Liver (tissue), 3 donors: ENCODE measurements around the gene CDC14A.

Source experiments
- JUND ChIP-seq, 2 donors: IDR thresholded peaks; 2 replicates each; pipeline ENCODE4 v1.6.1; 2016; ENCODE audit warnings: antibody characterized with exemption in 2 of 2
- RAD21 ChIP-seq, 2 donors: IDR thresholded peaks; 2 replicates each; pipeline ENCODE4 v1.6.1; 2016; ENCODE audit warnings: antibody characterized with exemption in 2 of 2, mild to moderate bottlenecking in 2 of 2
- TAF1 ChIP-seq: conservative IDR thresholded peaks from 2 replicates; pipeline ENCODE4 v1.6.1; 2016; ENCODE audit warnings: antibody characterized with exemption, mild to moderate bottlenecking
- TF ChIP-seq, protein P1 (sequence below): fragments of 150-350 bp; IDR thresholded peaks from 2 replicates; pipeline ENCODE4 v1.5.1; 2017; ENCODE audit warnings: improper control_type of control experiment, low read depth, low read length; ENCODE audit not compliant: missing input control
- TF ChIP-seq, protein P2 (sequence below): IDR thresholded peaks from 2 replicates; pipeline ENCODE4 v1.6.1; 2016; ENCODE audit warnings: antibody characterized with exemption, mild to moderate bottlenecking
- TF ChIP-seq, protein P3 (sequence below): IDR thresholded peaks from 2 replicates; pipeline ENCODE4 v1.6.1; 2016; ENCODE audit warnings: antibody characterized with exemption
- donor health status: healthy.
- donor health status: healthy.

DNA sequence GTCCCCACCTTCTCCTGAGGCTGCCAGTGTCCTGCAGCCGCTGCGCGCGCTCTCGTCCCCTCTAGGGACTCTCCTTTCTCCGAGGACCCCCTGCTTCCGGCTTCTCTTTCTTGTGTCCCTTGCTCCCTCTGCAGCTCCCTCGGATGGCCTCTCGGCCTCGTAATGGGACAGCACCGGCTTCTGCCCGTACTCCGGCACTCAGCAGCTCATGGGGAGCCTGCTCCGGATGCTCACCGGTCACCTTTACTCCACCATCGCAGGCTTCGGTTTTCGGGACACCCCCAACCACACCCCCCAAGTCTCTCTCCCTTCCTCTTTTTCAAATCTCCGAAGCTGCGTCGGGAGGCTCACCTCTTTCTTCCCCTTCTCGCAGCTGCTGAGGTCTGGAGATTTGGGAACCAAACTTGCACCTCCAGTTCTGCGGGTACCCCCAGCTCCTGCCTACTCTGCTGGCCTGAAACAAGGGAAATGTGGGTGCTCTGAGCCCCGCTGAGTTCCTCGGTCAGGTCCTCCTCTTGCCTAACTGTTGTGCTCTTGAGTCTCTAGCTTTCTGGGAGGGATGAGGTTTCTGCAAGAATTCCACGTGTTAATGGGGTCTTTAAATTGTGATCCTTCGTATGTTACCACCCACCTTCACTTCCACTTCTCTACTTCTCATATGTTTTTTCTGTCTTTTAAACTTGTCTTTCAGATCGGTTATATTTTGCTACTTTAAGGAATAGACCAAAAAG lies 930 bp downstream of the CDC14A start:
- TF ChIP-seq, protein P1, sequence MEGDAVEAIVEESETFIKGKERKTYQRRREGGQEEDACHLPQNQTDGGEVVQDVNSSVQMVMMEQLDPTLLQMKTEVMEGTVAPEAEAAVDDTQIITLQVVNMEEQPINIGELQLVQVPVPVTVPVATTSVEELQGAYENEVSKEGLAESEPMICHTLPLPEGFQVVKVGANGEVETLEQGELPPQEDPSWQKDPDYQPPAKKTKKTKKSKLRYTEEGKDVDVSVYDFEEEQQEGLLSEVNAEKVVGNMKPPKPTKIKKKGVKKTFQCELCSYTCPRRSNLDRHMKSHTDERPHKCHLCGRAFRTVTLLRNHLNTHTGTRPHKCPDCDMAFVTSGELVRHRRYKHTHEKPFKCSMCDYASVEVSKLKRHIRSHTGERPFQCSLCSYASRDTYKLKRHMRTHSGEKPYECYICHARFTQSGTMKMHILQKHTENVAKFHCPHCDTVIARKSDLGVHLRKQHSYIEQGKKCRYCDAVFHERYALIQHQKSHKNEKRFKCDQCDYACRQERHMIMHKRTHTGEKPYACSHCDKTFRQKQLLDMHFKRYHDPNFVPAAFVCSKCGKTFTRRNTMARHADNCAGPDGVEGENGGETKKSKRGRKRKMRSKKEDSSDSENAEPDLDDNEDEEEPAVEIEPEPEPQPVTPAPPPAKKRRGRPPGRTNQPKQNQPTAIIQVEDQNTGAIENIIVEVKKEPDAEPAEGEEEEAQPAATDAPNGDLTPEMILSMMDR, result no peak
- TF ChIP-seq JUND (IDR thresholded peaks at IDR 0.05) (no peak), RAD21 (IDR thresholded peaks at IDR 0.05) (no peak), TAF1 (no peak)
- TF ChIP-seq, protein P2, sequence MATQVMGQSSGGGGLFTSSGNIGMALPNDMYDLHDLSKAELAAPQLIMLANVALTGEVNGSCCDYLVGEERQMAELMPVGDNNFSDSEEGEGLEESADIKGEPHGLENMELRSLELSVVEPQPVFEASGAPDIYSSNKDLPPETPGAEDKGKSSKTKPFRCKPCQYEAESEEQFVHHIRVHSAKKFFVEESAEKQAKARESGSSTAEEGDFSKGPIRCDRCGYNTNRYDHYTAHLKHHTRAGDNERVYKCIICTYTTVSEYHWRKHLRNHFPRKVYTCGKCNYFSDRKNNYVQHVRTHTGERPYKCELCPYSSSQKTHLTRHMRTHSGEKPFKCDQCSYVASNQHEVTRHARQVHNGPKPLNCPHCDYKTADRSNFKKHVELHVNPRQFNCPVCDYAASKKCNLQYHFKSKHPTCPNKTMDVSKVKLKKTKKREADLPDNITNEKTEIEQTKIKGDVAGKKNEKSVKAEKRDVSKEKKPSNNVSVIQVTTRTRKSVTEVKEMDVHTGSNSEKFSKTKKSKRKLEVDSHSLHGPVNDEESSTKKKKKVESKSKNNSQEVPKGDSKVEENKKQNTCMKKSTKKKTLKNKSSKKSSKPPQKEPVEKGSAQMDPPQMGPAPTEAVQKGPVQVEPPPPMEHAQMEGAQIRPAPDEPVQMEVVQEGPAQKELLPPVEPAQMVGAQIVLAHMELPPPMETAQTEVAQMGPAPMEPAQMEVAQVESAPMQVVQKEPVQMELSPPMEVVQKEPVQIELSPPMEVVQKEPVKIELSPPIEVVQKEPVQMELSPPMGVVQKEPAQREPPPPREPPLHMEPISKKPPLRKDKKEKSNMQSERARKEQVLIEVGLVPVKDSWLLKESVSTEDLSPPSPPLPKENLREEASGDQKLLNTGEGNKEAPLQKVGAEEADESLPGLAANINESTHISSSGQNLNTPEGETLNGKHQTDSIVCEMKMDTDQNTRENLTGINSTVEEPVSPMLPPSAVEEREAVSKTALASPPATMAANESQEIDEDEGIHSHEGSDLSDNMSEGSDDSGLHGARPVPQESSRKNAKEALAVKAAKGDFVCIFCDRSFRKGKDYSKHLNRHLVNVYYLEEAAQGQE, result no peak
- TF ChIP-seq, protein P3, sequence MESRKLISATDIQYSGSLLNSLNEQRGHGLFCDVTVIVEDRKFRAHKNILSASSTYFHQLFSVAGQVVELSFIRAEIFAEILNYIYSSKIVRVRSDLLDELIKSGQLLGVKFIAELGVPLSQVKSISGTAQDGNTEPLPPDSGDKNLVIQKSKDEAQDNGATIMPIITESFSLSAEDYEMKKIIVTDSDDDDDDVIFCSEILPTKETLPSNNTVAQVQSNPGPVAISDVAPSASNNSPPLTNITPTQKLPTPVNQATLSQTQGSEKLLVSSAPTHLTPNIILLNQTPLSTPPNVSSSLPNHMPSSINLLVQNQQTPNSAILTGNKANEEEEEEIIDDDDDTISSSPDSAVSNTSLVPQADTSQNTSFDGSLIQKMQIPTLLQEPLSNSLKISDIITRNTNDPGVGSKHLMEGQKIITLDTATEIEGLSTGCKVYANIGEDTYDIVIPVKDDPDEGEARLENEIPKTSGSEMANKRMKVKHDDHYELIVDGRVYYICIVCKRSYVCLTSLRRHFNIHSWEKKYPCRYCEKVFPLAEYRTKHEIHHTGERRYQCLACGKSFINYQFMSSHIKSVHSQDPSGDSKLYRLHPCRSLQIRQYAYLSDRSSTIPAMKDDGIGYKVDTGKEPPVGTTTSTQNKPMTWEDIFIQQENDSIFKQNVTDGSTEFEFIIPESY, result no peak
